ENCODE measurements around the gene GPATCH3.
"Not testable (repeated sequence)": the region's sequence is repeated elsewhere in the genome, so short reads cannot be mapped to it uniquely, and the experiment has no call there.

GPATCH3 gene

DNA sequence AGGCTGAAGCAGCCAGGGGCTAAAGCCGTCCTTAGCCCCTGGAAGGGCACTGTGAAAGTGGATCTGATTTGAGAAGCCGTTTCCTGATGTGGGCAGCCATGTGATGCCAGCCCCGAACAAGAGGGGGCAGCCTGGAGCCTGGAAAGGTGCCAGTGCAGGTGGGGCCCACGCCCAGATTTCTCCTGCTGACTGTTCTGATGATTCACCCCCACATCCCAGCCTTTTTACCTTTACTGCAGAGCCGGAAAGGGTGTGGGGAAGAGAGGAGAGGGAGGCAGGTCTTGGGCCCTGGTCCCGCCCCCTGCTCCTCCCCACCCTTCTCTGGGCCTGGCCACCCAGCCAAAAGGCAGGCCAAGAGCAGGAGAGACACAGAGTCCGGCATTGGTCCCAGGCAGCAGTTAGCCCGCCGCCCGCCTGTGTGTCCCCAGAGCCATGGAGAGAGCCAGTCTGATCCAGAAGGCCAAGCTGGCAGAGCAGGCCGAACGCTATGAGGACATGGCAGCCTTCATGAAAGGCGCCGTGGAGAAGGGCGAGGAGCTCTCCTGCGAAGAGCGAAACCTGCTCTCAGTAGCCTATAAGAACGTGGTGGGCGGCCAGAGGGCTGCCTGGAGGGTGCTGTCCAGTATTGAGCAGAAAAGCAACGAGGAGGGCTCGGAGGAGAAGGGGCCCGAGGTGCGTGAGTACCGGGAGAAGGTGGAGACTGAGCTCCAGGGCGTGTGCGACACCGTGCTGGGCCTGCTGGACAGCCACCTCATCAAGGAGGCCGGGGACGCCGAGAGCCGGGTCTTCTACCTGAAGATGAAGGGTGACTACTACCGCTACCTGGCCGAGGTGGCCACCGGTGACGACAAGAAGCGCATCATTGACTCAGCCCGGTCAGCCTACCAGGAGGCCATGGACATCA is 37.2 kb downstream of the GPATCH3 start, which contains the start of gene SFN:
Gene SFN, plus strand, starts transcription at position 369 of the 904 bp plus-strand sequence. Its CDS starts 64 bp downstream, at position 433.
- peak in 1 of 2 experiments; percentile 11 for DNase-seq

DNA sequence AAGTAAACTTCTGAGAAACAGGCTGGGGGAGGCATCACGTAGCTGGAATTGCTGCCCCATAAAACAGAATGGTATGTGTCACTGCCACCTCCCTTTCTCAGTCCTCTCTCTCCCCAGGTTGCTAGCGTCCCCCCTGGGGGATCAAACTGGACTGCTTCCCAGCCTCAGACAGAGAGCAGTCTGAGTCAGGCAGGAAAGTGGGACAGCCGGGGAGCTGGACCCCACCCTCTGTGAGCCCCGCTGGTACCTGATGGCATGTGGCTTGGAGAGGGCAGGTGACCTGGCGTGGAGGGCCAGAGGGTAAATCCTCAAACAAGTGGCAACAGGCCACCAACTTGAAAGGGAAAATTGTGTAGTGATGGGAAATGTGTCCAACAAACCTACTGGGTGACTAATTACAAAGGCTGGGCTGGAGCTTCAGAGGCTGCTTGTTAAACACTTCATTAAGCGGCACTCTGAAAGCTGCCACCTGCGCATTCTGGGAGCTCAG is 38.3 kb downstream of the GPATCH3 start:
- no peak for DNase-seq

DNA sequence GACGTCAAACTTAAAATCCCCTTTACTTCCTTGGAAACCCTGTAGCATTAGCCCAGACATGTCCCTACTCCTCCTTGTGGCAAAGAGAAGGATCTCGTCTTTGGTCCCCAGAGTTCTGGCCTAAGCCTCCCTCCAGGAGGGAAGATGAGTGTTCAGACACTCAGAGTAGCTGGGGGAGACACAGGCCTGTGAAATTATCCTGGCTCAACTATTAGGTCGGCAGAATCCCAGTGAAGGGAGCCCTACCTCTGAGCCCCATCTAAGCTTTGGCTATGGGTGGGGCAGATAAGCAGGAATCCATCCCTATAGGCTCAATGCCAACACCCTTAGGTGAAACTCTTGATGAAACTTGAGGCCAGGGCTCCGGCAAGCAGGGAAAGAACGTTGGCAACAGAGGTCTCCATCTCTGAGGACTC is 39.0 kb downstream of the GPATCH3 start:
- DNase-seq: no peak

DNA sequence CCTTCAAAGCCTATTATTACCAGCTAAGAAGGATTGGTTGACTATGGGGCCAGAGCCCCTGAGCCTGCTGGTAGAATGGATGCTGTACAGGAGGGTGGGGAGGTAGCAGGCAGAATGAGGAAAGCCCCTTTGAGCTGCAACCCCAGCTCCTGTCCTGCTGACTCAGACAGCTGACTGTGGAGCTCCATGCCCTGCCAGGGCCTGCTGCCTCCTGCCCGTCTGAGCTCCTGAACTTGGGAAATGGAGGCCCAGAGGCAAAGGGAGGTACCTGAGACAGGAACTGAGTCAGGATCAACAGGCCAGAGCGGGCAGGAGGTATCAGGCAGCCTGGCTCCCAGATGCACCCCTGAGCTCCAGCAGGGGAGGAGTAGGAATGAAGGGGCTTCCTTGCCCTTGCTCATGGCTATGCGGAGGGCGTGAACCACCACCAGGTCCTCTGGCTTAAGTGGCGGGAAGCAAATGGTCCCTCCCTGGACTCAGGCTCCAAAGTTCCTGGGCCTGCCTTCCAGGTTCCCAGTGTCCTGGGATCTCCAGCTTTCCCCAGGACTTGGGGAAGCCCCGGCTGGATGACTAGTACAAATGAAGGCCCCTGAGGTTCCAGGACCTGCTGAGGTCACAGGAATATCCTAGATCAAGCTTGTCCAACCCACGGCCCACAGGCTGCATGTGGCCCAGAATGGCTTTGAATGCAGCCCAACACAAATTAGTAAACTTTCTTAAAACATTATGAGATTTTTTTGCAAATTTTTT is 41.2 kb downstream of the GPATCH3 start:
- DNase-seq: no peak

DNA sequence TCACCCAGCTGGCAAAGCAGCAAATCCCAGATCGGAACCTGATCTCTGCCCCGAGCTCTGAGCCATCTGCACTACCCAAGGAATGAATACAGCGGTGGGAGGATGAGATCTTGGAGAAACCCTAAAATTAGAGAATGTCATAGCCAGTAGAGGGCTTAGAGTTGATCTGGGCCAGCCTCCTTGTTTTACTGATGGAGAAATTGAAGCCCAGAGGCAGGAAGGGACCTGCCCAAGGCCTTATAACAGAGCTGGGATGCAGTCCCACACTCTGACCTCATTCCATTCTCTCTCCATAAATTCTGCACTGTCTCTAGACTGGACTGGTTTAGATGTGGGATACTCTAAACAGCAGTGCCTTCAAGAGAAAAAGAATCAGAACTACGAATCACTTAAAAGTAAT is 42.1 kb downstream of the GPATCH3 start:
- no peak for DNase-seq

DNA sequence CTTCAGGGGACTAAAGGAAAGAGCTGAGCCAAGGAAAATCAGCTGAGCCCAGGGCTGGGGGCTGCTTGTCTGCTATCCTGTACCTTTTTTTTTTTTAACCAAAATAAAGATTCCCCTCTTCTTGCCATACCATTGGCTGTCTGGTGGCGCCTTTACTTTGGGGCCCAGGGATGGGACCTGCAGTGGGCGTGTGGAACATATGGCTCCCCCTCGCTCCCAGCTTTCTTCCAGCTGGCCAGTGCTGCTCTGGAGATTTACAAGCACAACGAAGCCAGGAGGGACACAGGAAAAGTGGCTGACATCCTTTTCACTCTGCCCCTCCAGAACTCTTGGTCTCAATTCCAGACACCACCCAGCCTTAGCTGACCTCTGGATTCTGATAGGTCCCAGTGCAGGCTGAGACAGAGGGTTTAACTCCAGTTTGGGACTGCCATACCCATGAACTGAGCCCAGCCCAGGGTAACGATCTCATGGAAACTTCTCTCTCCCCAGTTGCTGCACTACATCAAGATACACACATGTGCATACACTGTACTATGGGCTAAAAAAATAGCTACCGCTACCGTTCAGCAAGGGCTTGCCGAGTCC is 42.7 kb downstream of the GPATCH3 start:
- DNase-seq: no peak

DNA sequence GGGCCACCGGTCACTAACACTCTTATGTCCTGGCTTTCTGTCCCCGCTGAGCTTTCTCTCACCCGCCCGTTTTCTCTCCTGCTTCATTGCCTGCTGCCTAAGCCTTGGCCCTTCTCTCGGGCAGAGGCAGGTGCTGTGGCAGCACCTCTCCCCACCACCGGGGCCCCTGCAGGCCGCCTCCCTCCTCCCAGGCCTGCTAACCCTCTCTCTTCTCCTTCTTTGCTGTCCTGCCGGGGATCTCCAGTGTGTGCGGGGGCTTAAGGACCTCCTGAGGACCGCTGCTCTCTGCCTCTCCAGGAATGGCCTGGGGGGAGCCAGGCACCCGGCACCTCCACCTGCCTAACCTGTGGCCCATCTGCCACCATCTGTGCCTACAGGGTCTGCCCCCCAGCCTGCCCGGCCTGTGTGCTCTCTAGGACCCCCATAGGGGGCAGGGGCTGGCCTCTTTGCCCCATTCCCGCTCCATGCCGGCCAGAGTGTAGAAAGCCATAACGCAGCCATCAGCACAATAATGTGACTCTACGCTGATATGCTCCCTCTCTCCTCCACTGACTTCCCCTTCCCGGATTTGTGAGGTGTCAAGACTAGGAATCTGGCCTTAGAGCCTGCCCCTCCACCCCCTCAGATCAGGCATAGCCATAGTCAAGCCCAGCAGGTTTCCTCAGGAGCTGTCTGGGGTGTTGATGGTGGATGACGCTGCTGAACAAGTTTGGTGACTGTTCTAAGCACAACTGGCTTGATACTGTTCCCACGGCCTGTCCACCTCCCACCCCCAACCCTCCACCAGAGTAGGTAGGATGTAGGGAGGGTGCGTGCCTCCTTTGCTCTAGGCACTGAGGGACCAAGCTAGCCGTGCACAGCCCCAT is 43.4 kb downstream of the GPATCH3 start:
- no peak for DNase-seq

DNA sequence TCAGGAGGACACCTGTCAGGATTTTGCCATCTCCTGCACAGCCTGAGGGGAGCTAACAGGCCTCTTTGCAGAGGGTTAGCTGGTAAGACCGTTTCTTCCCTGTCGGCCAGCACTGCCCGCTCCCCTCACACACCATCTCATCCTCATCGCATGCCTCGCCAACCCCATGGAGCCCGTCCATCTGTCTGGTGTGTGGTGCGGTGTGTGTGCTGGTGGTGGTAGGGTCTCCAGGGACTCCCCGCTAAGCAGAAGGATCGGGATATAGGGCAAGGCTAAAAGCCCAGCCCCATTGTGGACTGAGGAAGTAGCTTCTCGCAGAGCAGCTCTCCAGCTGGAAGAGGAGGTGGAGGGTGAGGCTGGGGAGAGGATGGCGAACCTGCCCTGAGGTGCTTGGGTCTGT is 44.1 kb downstream of the GPATCH3 start:
- DNase-seq: no peak

DNA sequence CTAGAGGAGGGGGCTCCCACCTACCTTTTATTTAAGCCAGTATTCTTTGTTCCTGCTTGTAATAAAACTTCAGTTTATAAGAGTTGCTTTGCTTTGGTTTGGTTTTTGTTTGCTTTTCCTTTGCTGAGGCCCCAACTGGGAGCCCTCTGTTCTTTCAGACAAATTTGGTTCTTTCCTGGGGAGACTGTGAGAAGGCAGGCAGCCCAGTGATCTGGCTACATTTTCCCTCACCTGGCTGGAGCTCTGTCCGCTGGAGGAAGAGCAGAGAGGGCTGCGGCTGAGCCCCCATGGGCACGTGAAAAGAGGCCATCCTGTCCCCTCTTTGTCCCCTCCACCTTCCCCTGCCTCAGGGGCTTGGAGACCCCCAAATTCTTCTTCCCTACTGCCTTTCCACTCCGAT is 44.6 kb downstream of the GPATCH3 start:
- DNase-seq: no peak

DNA sequence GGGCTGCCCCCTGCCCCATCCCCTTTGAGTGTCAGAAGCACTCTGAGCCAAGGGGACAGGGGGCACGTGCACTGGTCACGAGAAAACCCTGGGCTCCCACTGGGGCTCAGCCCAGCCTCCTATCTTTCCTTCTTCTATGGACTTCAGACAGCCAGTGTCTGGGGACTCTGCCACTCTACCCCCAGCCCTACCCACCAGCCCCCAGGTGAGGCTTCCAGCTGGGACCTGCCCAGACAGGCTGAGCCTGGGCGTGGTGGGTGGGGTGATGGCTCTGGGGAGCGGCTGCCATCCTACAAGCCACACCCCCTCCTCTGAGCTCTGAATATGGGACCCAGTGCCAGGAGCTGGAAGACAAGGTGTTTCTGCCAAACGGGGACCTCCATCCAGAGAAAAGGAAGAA is 45.4 kb downstream of the GPATCH3 start:
- DNase-seq: peak in 1 of 2 experiments; percentile 44

DNA sequence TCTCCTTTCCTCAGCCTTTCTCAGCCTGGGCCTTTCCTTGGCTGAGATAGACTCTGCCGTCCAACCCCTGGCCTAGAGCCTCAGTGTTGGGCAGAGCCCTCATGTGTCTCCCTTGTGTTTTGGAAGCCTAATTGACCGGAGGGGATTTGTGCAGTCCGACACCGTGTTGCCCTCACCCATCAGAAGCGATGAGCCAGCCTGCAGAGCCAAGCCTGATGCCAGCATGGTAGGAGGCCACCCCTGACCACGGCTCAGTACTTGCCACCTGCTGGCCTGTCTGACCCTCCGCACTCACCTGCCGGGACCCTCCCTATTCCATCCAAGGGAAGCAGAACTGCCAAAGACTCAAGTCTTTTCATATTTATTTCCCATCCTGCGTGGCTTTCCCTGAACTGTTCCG is 46.7 kb downstream of the GPATCH3 start:
- no peak for DNase-seq

DNA sequence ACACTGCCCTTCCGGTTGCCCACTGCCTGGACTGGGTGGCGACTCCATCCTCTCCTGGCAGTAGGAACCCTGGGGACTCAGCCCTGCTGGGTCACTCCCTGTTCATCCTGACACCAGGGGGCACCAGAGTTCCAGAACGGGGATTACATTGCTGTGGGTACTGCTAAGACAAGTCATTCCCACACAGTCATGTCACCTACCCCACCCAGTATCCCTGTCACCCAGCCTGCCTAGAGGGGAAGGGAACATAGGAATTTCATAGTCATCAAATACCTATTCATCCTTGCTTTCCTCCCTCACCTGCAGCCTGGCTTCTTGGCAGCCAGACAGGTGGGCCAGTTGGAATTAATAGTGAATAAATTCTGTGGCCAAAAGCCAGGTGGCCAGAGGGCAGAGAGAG is 47.1 kb downstream of the GPATCH3 start:
- peak; percentile 35 to 80 for DNase-seq

DNA sequence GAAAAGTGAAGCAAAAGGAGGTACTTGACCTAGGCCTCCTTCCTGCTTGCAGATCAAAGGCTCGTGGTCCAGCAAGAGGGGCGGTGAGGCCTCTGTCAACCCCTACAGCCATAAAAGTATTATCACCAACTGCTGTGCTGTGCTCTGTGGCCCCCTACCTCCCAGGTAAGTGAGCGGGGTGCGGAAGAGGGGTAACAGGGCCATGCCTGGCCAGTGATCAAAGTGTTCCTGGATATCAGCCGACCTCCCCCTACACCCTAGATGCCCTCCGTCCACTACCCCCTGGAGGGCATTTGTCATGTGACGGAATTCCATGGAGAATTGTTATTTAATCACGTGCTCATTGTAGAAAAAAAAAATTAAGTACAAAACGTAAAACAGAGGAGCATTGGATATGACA is 47.6 kb downstream of the GPATCH3 start:
- no peak for DNase-seq

DNA sequence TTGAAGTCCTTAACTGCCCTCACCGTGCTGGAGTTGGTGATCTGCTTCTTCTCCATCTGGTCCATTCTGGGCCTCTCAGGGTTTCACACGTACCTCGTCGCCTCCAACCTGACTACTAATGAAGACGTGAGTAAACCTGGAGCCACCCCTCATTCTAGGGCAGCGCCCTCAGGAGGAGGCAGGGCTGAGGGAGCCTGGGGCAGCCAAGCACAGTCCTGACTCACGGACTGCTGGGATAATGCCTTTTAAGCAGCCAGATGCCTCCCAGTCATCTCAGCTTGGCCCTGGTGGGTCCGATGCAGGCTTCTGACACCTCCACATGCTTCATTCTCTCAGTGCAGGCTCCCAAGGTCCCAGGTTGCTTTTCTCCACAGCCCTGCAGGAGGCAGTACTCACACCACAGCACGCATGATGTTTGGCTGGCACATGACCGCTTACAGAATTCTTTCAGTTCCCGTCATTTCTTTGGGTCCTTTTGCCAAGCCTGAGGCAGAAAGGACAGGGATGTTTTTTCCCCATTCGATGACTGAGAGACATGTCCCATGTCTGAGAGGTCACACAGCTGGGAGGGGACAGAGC is 49.1 kb downstream of the GPATCH3 start:
- DNase-seq: no peak

DNA sequence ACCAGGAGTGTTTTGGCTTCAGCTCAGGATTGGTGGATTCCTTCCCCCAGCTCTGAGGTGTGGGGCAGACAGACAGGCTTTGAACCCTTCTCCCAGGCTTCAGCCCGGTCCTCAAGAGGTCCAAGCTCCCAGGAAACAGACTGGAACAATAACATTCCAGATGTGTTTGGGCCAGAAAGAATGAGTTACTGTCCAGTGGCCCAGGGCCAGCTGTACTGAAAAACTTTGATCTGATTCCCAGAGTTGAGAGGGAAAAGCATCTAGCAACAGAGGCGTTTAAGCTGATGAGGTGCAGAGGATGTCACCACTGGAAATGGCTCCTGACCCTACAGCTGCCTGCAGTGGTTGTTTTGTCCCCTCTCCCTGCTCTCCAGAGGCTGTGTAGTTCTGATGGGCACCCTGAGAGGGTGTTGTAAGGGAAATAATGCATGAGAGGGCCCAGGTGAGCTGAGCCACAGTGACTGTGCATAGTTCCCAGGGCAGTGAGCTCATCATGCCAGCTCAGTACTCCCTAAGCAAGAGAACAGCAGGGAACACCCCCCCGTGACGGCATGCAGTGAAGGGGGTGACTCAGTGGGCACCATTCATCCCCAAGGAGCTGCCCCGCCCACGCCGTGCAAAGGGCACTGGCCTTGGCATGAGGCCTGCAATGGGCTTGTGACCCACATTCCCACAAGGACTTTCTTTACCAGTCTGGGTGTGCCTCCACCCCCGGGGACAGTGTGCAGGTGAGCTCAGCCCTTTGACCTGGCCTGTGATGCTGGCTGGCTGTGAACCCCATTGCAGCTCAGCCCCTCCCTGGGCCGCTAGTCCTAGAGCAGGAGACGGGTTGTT is 51.1 kb downstream of the GPATCH3 start:
- DNase-seq: no peak

DNA sequence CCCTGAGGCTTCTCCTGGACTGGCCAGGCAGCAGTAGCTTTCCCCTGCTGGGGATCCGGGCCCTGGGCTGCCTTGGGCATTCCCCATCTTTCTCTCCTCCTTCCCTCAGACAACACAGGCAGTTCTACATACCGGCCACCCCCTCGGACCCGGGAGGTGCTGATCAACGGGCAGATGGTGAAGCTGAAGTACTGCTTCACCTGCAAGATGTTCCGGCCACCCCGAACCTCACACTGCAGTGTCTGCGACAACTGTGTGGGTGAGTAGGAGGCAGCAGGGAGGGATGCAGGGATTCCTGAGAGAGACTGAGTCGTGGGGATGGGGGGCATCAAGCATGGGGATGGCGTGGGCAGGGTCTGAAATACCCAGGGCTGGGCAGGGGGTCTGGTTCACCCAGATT is 51.8 kb downstream of the GPATCH3 start:
- DNase-seq: no peak

DNA sequence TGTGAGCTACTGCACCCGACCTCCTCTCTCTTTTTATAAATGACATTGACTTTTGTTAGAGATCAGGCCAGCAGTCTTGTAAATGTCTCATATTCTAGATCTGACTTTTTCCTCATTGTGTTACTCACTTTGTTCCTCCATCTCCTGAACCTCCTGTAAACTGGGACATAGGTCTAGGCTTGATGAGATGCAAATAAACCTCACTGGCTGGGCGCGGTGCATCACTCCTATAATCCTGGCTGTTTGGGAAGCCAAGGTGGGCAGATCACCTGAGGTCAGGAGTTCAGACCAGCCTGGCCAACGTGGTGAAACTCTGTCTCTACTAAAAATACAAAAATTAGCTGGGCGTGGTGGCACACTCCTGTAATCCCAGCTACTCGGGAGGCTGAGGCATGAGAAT is 52.4 kb downstream of the GPATCH3 start:
- DNase-seq: not testable (repeated sequence)

DNA sequence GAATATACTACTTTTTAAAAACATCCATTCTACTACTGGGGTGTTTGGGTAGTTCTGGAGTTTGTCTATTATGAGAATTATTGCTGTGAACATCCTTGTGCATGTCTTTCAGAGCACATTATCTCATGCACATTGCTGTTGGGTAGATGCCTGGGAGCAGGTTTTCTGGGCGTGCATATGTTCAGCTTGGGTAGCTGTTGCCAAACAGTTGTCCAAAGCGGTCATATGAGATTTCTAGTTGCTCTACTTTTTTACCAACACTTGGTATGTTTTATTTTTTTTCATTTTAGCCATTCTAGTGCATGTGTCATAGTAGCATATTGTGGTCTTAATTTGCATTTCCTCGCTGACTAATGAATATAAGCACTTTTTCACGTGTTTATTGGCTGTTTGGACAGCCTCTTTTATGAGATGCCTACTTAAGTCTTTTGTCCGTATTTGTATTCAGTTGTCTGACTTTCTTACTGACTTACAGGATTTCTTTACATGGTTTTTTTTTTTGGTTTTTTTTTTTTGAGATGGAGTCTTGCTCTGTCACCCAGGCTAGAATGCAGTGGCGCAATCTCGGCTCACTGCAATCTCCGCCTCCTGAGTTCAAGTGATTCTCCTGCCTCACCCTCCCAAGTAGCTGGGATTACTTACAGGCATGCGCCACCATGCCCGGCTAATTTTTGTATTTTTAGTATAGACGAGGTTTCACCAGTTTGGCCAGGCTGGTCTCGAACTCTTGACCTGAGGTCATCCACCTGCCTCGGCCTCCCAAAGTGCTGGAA is 55.7 kb downstream of the GPATCH3 start:
- no peak for DNase-seq
